Measurements from ENCODE around the gene DDX56.

- no peak for TF ChIP-seq POLR2A (IDR thresholded peaks at IDR 0.05)
- TF ChIP-seq, protein P1, sequence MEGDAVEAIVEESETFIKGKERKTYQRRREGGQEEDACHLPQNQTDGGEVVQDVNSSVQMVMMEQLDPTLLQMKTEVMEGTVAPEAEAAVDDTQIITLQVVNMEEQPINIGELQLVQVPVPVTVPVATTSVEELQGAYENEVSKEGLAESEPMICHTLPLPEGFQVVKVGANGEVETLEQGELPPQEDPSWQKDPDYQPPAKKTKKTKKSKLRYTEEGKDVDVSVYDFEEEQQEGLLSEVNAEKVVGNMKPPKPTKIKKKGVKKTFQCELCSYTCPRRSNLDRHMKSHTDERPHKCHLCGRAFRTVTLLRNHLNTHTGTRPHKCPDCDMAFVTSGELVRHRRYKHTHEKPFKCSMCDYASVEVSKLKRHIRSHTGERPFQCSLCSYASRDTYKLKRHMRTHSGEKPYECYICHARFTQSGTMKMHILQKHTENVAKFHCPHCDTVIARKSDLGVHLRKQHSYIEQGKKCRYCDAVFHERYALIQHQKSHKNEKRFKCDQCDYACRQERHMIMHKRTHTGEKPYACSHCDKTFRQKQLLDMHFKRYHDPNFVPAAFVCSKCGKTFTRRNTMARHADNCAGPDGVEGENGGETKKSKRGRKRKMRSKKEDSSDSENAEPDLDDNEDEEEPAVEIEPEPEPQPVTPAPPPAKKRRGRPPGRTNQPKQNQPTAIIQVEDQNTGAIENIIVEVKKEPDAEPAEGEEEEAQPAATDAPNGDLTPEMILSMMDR (IDR thresholded peaks at IDR 0.05), result no peak
Measured at GRCh38 chr7:44537442-44537841, 36.3 kb downstream of the DDX56 start.
